Esophagus muscularis mucosa (tissue), 4 donors: Measurements from ENCODE around the gene CLASRP. TPM values are rescaled to one million over a fixed set of nuclear protein-coding genes. Genes with fewer than 3 reads are reported as not detected.

Experiments
- DNase-seq: peaks from one replicate; pipeline ENCODE4 v3.0.0-alpha.2; 2017; ENCODE audit errors: extremely low spot score
- H3K27ac ChIP-seq, 4 donors: fragments of 200-600 bp; sonication (generic); replicated peaks in 1 of 4; 1 replicate in 3 of 4; 2 replicates in 1 of 4; pipeline ENCODE4 v1.5.1; 2016 to 2019; ENCODE audit warnings: mild to moderate bottlenecking in 1 of 4
- H3K27me3 ChIP-seq, 4 donors: fragments of 200-600 bp; sonication (generic); one replicate each; pipeline versions ENCODE4 v1.5.1 to v1.6.0; 2016 to 2019
- H3K36me3 ChIP-seq, 4 donors: fragments of 200-600 bp; sonication (generic); one replicate each; pipeline ENCODE4 v1.5.1; 2016 to 2019
- H3K4me1 ChIP-seq, 4 donors: fragments of 200-600 bp; sonication (generic); one replicate each; pipeline ENCODE4 v1.5.1; 2016 to 2019
- H3K4me3 ChIP-seq, 4 donors: fragments of 200-600 bp; sonication (generic); 1 replicate in 2 of 4; 2 replicates in 2 of 4; pipeline ENCODE4 v1.5.1; 2016 to 2019; ENCODE audit warnings: mild to moderate bottlenecking in 4 of 4, moderate library complexity in 1 of 4
- H3K9me3 ChIP-seq, 4 donors: fragments of 200-600 bp; sonication (generic); 1 replicate in 3 of 4; 2 replicates in 1 of 4; pipeline ENCODE4 v1.5.1; 2016 to 2019
- EP300 ChIP-seq: sonication (generic); formaldehyde crosslinking; IDR thresholded peaks from one replicate; pipeline ENCODE4 v1.6.1; 2017; ENCODE audit warnings: antibody characterized with exemption
- POLR2A ChIP-seq: fragments of 450-650 bp; IDR thresholded peaks from one replicate; pipeline ENCODE4 v1.6.1; 2017; ENCODE audit warnings: antibody characterized with exemption, moderate library complexity, mild to moderate bottlenecking, low read depth
- POLR2AphosphoS5 ChIP-seq, 2 donors: sonication (generic); formaldehyde crosslinking; IDR thresholded peaks; one replicate each; pipeline ENCODE4 v1.6.1; 2017; ENCODE audit warnings: antibody characterized with exemption in 2 of 2
- WGBS: methylation state at CpG from one replicate; pipeline ENCODE4 v1.1.5; 2018; 5-methylcytosine and 5-hydroxymethylcytosine counted together
- intact Hi-C: fragments of 100-400 bp; cut with DNase I; formaldehyde crosslinking; loops from one replicate; pipeline ENCODE4 v1.15.1; 2023
- total RNA-seq, 4 donors: library from RNA; depleted of rRNA; stranded (reverse); fragments of >200 nt; gene quantifications; one replicate each; pipeline versions ENCODE4 v1.1.0 to v1.2.1, GENCODE V29; 2016
- TF ChIP-seq, protein P1 (sequence below), 3 experiments: fragments of 200-600 bp in 2 of 3; fragments of 450-650 bp in 1 of 3; sonication (generic) in 2 of 3; IDR thresholded peaks; one replicate each; pipeline ENCODE4 v1.5.1; 2017 to 2019; ENCODE audit warnings: antibody characterized with exemption in 3 of 3, mild to moderate bottlenecking in 2 of 3, moderate library complexity in 1 of 3

Gene CLASRP
- total RNA-seq, 4 donors from 2014 or later = 20.7 to 59.8 (median 32.9) TPM

DNA sequence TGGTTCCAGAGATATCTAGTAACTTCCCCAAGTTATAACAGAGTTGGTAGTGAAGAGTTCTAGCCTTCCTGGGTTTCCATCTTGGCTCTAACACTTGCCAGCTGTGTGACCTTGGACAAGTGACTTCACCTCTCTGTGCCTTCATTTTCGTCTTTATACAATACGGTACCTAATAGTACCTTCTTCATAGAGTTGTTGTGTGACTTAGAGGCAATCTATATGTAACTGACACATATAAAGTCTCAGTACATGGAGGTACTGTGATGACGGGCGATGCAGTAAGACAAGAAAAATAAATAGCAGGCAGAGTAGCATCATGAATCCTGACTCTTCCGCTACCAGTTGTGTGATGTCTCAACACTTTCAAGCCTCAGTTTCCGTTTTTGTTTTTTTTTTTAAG, 8.0 kb upstream of the CLASRP start:
- Histone ChIP-seq H3K4me1 (no peaks in the 10 kb centered on the region), H3K9me3 (peaks cover 0 to 4% (median 0%) of the 10 kb centered on the region in 4 donors), H3K27me3 (no peaks in the 10 kb centered on the region), H3K27ac (no peak overlapping the region), H3K36me3 (peaks cover 19 to 96% (median 73%) of the 10 kb centered on the region in 4 donors), H3K4me3 (no peak overlapping the region)
- no peak for TF ChIP-seq POLR2A
- TF ChIP-seq EP300 = no peak
- TF ChIP-seq, protein P1, sequence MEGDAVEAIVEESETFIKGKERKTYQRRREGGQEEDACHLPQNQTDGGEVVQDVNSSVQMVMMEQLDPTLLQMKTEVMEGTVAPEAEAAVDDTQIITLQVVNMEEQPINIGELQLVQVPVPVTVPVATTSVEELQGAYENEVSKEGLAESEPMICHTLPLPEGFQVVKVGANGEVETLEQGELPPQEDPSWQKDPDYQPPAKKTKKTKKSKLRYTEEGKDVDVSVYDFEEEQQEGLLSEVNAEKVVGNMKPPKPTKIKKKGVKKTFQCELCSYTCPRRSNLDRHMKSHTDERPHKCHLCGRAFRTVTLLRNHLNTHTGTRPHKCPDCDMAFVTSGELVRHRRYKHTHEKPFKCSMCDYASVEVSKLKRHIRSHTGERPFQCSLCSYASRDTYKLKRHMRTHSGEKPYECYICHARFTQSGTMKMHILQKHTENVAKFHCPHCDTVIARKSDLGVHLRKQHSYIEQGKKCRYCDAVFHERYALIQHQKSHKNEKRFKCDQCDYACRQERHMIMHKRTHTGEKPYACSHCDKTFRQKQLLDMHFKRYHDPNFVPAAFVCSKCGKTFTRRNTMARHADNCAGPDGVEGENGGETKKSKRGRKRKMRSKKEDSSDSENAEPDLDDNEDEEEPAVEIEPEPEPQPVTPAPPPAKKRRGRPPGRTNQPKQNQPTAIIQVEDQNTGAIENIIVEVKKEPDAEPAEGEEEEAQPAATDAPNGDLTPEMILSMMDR (IDR thresholded peaks at IDR 0.05) = no peak
- TF ChIP-seq POLR2AphosphoS5 (IDR thresholded peaks at IDR 0.05) = no peak
- 93% methylated on average over 6 of the region's 6 CpGs for WGBS
- intact Hi-C loops = no loop called here
- DNase-seq = no peak

DNA sequence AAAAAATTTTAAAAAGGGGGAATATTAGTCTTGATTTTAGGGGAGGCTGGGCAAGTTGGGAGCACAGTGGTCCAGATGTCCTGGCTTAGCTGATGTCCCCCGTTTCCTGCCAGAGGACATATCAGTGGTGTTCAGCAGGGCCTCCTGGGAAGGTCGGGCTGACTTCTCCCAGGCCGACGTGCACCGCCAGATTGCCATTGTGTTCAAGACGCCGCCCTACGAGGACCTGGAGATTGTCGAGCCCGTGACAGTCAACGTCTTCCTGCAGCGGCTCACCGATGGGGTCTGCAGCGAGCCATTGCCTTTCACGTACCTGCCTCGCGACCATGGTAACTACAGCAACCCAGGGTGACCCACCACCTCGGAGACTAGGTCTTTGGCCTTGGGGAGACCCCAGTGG, 6.4 kb upstream of the CLASRP start:
- Histone ChIP-seq H3K27ac (no peak overlapping the region), H3K4me1 (no peaks in the 10 kb centered on the region), H3K36me3 (peaks cover 19 to 94% (median 71%) of the 10 kb centered on the region in 4 donors), H3K27me3 (no peaks in the 10 kb centered on the region), H3K9me3 (peaks cover 0 to 4% (median 0%) of the 10 kb centered on the region in 4 donors), H3K4me3 (no peak overlapping the region)
- 88% methylated on average over 18 of the region's 18 CpGs for WGBS
- intact Hi-C loops = no loop called here
- DNase-seq = no peak
- no peak for TF ChIP-seq POLR2AphosphoS5 (IDR thresholded peaks at IDR 0.05)
- TF ChIP-seq EP300 = no peak
- TF ChIP-seq, protein P1 (IDR thresholded peaks at IDR 0.05) = no peak
- no peak for TF ChIP-seq POLR2A

DNA sequence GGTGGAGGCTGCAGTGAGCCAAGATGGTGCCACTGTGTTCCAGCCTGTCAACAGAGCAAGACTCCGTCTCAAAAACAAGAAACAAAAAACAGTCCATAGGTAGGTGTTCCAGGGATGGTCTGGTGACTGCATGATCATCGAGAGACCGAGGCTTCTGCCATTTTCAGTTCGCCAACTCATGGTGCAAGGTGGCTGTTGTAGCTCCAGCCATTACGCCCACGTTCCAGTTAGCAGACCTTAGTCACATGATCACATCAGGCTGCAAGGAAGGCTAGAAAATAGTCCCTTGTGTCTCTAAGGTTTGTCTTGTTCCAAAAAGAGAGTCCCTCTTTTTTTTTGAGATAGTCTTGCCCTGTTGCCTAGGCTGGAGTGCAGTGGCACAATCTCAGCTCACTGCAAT, 3.1 kb upstream of the CLASRP start:
- 98% methylated on average over 6 of the region's 6 CpGs for WGBS
- H3K4me1 ChIP-seq = peaks cover 19 to 23% (median 21%) of the 10 kb centered on the region in 4 donors
- no peaks in the 10 kb centered on the region for H3K27me3 ChIP-seq
- H3K9me3 ChIP-seq = peaks cover 0 to 4% (median 0%) of the 10 kb centered on the region in 4 donors
- DNase-seq = no peak
- H3K27ac ChIP-seq = no peak overlapping the region
- no peak for TF ChIP-seq EP300
- TF ChIP-seq POLR2AphosphoS5 (IDR thresholded peaks at IDR 0.05) = no peak
- no peak for TF ChIP-seq POLR2A
- TF ChIP-seq, protein P1 (IDR thresholded peaks at IDR 0.05) = no peak
- H3K4me3 ChIP-seq = no peak overlapping the region
- intact Hi-C loops = no loop called here
- peaks cover 12 to 71% (median 52%) of the 10 kb centered on the region in 4 donors for H3K36me3 ChIP-seq

DNA sequence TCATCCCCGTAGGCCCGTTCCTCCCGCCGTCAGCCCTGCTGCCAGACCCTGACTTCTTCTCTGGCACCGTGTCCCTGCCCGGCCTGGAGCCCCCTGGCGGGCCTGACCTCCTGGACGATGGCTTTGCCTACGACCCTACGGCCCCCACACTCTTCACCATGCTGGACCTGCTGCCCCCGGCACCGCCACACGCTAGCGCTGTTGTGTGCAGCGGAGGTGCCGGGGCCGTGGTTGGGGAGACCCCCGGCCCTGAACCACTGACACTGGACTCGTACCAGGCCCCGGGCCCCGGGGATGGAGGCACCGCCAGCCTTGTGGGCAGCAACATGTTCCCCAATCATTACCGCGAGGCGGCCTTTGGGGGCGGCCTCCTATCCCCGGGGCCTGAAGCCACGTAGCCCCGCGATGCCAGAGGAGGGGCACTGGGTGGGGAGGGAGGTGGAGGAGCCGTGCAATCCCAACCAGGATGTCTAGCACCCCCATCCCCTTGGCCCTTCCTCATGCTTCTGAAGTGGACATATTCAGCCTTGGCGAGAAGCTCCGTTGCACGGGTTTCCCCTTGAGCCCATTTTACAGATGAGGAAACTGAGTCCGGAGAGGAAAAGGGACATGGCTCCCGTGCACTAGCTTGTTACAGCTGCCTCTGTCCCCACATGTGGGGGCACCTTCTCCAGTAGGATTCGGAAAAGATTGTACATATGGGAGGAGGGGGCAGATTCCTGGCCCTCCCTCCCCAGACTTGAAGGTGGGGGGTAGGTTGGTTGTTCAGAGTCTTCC, 1.3 kb upstream of the CLASRP start:
- Histone ChIP-seq H3K36me3 (peaks cover 16 to 71% (median 54%) of the 10 kb centered on the region in 4 donors), H3K4me1 (peaks cover 30 to 42% (median 39%) of the 10 kb centered on the region in 4 donors), H3K27me3 (no peaks in the 10 kb centered on the region), H3K4me3 (no peak overlapping the region), H3K27ac (peak overlapping the region in 1 of 4 donors; percentile 96), H3K9me3 (peaks cover 0 to 4% (median 0%) of the 10 kb centered on the region in 4 donors)
- 91% methylated on average over 23 of the region's 37 CpGs for WGBS
- intact Hi-C loops = no loop called here
- TF ChIP-seq POLR2AphosphoS5 (IDR thresholded peaks at IDR 0.05) (no peak), POLR2A (no peak), EP300 (no peak)
- TF ChIP-seq, protein P1 (IDR thresholded peaks at IDR 0.05) = no peak
- DNase-seq = no peak
